ENCODE results near the gene SNF8.

DNA sequence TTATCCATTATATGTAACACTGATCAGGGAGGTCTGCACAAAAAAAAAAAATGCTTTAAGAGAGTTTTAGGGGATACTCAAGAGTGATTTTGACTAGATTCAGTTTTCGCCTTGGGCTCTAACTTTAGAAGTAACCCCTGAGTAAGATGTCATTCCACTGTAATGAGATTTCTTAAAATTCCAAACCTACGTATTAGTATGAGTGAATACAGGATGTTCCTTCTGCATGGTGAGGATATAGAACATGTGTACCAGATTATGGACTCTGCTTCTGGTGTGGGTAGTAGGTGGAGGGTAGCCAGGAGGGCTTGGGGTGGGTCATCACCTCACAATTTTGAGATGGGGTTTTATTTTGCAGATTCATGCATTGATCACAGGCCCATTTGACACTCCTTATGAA, 32.2 kb downstream of the SNF8 start:
- TF ChIP-seq ATF1 (CRISPR knock-in tag; IDR thresholded peaks at IDR 0.05) (no peak), MXD4 (CRISPR knock-in tag; IDR thresholded peaks at IDR 0.05; ENCODE audit: borderline replicate concordance) (no peak), SP1 (CRISPR knock-in tag; conservative IDR thresholded peaks at IDR 0.05) (no peak), NR1H2 (CRISPR knock-in tag; IDR thresholded peaks at IDR 0.05) (no peak), TP53 (CRISPR knock-in tag; IDR thresholded peaks at IDR 0.05) (no peak), ETV6 (CRISPR knock-in tag; IDR thresholded peaks at IDR 0.05) (no peak), ZNF671 (CRISPR knock-in tag; IDR thresholded peaks at IDR 0.05) (no peak), FOXJ3 (CRISPR knock-in tag; IDR thresholded peaks at IDR 0.05; ENCODE audit: borderline replicate concordance) (no peak), RELA (CRISPR knock-in tag; IDR thresholded peaks at IDR 0.05; ENCODE audit: borderline replicate concordance) (no peak)
- TF ChIP-seq, protein P1, sequence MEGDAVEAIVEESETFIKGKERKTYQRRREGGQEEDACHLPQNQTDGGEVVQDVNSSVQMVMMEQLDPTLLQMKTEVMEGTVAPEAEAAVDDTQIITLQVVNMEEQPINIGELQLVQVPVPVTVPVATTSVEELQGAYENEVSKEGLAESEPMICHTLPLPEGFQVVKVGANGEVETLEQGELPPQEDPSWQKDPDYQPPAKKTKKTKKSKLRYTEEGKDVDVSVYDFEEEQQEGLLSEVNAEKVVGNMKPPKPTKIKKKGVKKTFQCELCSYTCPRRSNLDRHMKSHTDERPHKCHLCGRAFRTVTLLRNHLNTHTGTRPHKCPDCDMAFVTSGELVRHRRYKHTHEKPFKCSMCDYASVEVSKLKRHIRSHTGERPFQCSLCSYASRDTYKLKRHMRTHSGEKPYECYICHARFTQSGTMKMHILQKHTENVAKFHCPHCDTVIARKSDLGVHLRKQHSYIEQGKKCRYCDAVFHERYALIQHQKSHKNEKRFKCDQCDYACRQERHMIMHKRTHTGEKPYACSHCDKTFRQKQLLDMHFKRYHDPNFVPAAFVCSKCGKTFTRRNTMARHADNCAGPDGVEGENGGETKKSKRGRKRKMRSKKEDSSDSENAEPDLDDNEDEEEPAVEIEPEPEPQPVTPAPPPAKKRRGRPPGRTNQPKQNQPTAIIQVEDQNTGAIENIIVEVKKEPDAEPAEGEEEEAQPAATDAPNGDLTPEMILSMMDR (IDR thresholded peaks at IDR 0.05): no peak
- TF ChIP-seq, protein P2, sequence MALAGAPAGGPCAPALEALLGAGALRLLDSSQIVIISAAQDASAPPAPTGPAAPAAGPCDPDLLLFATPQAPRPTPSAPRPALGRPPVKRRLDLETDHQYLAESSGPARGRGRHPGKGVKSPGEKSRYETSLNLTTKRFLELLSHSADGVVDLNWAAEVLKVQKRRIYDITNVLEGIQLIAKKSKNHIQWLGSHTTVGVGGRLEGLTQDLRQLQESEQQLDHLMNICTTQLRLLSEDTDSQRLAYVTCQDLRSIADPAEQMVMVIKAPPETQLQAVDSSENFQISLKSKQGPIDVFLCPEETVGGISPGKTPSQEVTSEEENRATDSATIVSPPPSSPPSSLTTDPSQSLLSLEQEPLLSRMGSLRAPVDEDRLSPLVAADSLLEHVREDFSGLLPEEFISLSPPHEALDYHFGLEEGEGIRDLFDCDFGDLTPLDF (CRISPR knock-in tag; IDR thresholded peaks at IDR 0.05): no peak
- TF ChIP-seq, protein P3, sequence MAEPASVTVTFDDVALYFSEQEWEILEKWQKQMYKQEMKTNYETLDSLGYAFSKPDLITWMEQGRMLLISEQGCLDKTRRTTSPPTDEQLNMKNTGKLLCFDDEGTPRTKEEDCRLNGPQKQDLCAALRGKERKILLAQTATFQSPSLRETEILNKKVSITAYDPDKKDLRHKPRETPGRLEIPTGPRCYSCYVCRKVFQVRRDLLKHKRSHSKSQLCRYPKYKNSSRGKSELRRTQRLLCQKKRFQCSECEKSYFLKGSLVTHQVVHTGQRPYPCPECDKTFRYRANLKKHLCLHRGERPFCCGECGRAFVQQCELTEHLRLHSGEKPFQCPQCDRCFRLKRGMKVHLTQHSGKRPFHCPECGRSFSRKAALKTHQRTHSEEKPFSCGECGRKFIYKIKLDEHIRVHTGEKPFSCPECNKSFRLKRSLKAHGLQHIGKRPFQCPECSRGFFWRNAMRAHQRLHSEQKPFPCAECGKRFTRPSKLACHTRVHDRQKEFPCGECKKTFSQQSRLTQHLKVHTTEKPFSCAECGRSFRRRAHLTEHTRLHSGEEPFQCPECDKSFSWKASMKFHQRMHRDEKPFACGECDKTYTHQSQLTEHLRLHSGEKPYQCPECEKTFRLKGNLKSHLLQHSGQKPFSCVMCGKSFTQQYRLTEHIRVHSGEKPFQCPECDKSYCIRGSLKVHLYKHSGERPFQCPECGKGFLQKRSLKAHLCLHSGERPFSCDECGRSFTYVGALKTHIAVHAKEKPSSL (CRISPR knock-in tag; conservative IDR thresholded peaks at IDR 0.05): no peak
